GM10248 (cell line): ENCODE data around the gene CEP41.

Source experiments
- CTCF ChIA-PET: fragments of 300-600 bp; sonication (Branson Sonifier 250); formaldehyde crosslinking; extraction: SDS; loops from one replicate; lab custom pipeline; 2021; ENCODE audit warnings: antibody characterized with exemption; lab: Yijun Ruan, JAX
- POLR2A ChIA-PET: fragments of 350-650 bp; sonication (Branson Sonifier 250); formaldehyde crosslinking; extraction: SDS; loops from one replicate; lab custom pipeline; 2020; ENCODE audit warnings: antibody characterized with exemption; lab: Yijun Ruan, JAX
- DNase-seq: peaks from one replicate; pipeline ENCODE4 v3.0.0; 2012; ENCODE audit errors: extremely low spot score
- TF ChIP-seq, protein P1 (sequence below): IDR thresholded peaks from 2 replicates; pipeline ENCODE4 v1.5.1; 2012; ENCODE audit warnings: mild to moderate bottlenecking, low read depth; ENCODE audit errors: extremely low read depth, missing control alignments, control extremely low read depth

The CEP41 gene

GRCh38 chr7:130350945-130351790 lies 89.6 kb downstream of the CEP41 start:
- POLR2A ChIA-PET = interaction anchor here (1.1 kb wide), 1 partner anchor 42 kb away, joined by 3 read pairs; no protein-coding TSS in a partner anchor
- DNase-seq = peak; percentile 69
- TF ChIP-seq, protein P1, sequence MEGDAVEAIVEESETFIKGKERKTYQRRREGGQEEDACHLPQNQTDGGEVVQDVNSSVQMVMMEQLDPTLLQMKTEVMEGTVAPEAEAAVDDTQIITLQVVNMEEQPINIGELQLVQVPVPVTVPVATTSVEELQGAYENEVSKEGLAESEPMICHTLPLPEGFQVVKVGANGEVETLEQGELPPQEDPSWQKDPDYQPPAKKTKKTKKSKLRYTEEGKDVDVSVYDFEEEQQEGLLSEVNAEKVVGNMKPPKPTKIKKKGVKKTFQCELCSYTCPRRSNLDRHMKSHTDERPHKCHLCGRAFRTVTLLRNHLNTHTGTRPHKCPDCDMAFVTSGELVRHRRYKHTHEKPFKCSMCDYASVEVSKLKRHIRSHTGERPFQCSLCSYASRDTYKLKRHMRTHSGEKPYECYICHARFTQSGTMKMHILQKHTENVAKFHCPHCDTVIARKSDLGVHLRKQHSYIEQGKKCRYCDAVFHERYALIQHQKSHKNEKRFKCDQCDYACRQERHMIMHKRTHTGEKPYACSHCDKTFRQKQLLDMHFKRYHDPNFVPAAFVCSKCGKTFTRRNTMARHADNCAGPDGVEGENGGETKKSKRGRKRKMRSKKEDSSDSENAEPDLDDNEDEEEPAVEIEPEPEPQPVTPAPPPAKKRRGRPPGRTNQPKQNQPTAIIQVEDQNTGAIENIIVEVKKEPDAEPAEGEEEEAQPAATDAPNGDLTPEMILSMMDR = no peak
- CTCF ChIA-PET = interaction anchor here (1.2 kb wide), 1 partner anchor 15 kb away, joined by 3 read pairs; no protein-coding TSS in a partner anchor

DNA sequence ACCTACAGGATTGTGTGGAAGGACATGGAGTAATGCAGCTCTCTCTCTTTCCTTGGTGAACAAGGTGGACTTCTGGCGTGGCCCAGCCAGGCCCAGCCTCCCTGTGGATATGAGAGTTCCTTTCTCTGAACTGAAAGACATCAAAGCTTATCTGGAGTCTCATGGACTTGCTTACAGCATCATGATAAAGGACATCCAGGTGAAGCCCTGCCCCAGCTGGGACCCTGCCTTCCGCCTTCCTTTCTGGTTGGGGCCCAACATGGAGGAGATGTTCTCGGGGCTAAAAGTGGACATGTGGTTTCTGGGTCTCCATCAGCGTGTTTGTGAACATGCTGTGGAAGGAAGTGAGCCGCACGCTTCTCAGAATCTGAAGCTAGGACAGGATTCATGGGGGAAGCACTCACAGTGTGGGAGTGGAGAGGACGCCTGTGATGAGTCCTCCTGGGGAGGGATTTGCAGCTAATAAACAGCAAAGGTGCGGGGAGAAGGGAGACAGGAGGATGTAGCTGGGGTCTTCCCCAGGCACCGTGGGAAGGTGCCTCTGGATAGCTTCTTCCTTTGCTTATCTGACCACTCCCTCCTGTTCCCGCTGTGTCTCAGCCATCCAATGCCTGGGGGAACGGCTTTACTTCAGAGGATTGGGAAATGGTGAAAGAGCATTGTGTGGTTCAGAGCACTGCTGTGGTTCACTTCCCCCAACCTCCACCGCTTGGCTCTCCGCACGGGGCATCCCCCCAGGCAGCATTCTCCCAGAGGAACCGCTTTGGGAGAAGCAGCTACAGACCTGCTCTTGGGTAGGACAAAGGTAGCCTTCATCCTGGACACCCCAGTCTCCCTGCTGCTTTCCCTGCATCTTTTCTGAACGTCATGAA lies 90.7 kb downstream of the CEP41 start:
- POLR2A ChIA-PET = interaction anchor here (0.6 to 1.1 kb wide), 2 partner anchors 15 to 41 kb away, joined by 3 read pairs; no protein-coding TSS in a partner anchor

GRCh38 chr7:130346941-130347340 lies 93.9 kb downstream of the CEP41 start:
- ChIA-PET POLR2A (no interaction called here), CTCF (no interaction called here)
- DNase-seq = no peak
- TF ChIP-seq, protein P1 = no peak

More for the DNA sequence above, 90.7 kb downstream of the CEP41 start:
- DNase-seq = no peak
- CTCF ChIA-PET = no interaction called here
- TF ChIP-seq, protein P1 = no peak

- CTCF ChIA-PET = interaction anchor here (0.9 kb wide), 1 partner anchor 9 kb away, joined by 3 read pairs; no protein-coding TSS in a partner anchor
- TF ChIP-seq, protein P1 = no peak
- POLR2A ChIA-PET = no interaction called here
- no peak for DNase-seq
Observed at GRCh38 chr7:130346177-130346905, 94.5 kb downstream of the CEP41 start.

DNA sequence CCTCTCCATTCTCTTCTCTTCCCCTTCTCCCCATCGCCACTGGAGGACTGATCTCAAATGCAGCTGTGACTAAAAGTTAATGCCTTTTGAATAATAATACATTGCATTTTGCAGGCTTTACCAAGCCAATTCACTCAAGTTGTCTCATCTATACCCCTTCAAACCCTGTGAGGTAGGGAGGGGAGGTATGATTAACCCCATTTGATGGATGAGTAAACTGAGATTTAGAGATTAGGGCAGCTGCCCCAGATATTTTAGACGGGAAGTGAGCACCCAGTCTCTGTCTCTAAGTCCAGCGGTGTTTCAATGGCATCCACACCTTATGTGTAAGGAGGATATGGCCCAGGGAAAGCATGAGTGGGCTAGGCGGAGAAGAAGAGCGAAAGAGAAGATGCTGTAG lies 95.1 kb downstream of the CEP41 start:
- TF ChIP-seq, protein P1 = no peak
- ChIA-PET POLR2A (no interaction called here), CTCF (interaction anchor here (0.8 to 1.4 kb wide), 4 partner anchors 8 to 141 kb away, joined by 3 read pairs; partner anchors contain the start of genes CPA4 and TMEM209)
- DNase-seq = no peak
